Raji (cell line): Measurements from ENCODE around the gene SIDT2.

Source experiments
- POLR2A ChIP-seq: IDR thresholded peaks from 2 replicates; pipeline ENCODE4 v1.6.1; 2011; ENCODE audit warnings: low read depth, low read length, control low read depth; ENCODE audit not compliant: insufficient read depth

The SIDT2 gene

GRCh38 chr11:117223741-117224689 is 45.5 kb downstream of the SIDT2 start:
- no peak for TF ChIP-seq POLR2A

GRCh38 chr11:117225553-117226170 is 47.1 kb downstream of the SIDT2 start:
- TF ChIP-seq POLR2A, result no peak

GRCh38 chr11:117226388-117227385 is 48.1 kb downstream of the SIDT2 start:
- TF ChIP-seq POLR2A, result no peak

GRCh38 chr11:117228091-117228490 is 49.5 kb downstream of the SIDT2 start:
- no peak for TF ChIP-seq POLR2A

DNA sequence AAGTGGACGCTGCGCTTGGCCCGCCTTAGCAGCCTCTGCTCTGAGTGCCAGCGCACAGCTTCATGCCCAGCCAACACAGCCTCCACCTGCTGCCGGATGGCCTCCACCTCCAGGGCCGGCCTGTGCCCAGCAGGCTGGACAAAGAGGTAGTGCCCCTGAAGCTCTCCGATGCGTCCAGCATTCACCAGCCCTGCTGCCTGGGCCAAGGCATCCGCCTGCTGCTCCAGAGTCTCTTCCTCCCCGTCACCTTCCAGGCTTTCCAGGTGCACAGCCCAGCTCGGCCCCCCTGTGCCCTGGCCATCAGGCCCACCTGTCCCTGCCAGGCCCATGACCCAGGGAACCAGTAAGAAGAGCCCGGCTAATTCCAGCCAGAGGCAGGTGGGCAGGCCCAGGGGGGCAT is 50.9 kb downstream of the SIDT2 start:
- no peak for TF ChIP-seq POLR2A

- TF ChIP-seq POLR2A, result no peak
Measured at GRCh38 chr11:117229931-117230285, 51.4 kb downstream of the SIDT2 start.

DNA sequence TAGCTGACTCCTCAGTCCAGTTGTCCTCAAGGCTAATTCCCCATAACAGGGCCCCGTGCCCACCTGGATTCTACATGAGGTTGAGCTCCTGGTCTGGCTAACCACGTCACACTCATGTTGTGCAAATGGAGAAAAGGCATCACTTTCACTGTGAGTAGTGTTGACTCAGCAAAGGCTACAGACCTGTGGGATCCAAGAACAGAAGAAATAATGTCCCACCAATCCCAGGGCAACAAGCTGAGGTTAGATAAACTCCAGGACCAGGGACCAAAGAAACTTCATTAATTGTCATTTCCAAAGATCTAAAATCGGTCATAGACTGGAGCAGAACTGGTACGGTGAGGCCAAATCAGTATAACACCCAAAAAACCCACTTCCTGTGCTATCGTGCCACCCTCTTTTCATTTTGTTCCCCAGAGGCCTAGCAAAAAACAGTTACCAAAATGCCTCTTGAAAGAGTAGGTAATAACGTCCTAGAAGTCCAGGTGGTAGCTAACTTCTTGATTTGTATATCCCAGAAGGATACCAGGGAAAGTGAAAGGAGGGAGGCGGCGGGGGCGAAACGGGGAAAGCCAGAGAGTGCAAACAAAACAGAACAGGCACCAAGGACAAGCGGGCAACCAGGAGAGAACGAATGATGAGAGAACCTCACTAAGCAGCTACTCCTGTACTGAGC is 51.9 kb downstream of the SIDT2 start:
- no peak for TF ChIP-seq POLR2A

DNA sequence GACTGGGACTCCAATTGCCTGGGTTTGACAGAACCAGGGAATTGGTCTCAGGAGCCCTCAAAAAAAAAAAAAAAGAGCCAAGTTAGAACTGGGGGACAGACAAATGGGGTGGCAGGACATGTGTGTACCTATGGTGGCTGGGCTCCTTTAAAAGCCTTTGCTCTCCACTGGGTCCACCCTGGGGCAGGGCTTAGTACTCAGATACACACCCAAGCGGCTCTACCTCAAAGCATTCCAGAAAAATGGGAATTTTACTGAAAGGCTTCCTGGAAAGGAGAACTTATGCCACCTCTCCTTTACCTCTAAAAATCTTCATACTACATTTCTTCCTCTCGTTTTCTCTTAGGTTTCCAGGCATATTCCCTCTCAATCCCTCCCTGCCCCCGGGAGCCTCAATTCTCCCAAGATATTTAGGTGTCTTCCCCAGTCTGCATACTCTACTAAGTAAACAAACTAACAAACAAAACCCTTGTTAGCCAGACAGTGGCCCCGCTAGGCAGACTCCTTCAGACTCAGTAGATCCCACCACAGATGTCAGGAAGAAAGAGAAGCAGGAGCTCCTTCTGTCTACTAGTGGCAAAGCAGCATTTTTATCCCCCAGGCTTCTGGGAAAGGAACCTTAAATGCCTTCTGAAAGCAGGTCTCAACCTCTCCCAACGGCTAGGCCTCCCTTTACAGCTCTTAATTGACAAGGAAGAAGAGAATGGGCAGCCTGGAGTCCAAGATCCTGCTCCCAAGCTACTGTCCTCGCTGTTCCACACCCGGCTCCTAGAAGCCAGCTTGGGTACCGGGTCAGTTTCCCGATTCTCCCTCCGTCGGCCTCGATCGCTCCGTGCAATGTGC is 52.7 kb downstream of the SIDT2 start:
- no peak for TF ChIP-seq POLR2A

GRCh38 chr11:117231842-117232091 is 53.2 kb downstream of the SIDT2 start, which contains the start of gene PCSK7:
Gene PCSK7 (minus strand): TSS chr11:117232073. CDS start chr11:117229844, 2,229 bp downstream.
- TF ChIP-seq POLR2A, result no peak

GRCh38 chr11:117232092-117232878 is 53.7 kb downstream of the SIDT2 start, which contains the start of gene RNF214:
Gene RNF214 (plus strand): TSS chr11:117232671. CDS start chr11:117234273, 1,602 bp downstream.
- TF ChIP-seq POLR2A, result peak; percentile 71

DNA sequence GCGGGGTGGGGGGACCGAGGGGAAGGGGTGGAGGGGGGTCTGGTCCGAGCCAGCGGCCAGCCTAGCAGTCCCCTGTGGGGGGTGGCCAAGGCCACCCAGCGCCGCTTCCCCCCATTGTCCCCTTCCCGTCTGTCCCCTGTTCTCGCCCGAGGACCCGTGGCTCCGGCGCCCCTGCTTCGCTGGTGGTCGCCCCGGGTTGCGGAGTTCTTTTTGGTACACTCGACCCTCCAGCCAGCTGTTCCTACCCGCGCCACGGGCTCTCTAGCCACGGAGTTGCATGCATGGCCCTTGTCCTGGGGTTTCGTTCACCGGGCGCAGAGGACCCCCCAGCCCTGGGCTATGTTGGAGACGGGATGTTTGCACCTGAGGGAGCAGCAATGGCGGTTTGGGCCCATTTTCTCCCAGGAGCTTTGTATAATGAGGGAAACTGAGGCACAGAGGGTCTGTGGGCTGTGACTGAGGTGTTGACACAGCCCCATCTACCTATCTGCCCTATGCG is 54.4 kb downstream of the SIDT2 start:
- no peak for TF ChIP-seq POLR2A

DNA sequence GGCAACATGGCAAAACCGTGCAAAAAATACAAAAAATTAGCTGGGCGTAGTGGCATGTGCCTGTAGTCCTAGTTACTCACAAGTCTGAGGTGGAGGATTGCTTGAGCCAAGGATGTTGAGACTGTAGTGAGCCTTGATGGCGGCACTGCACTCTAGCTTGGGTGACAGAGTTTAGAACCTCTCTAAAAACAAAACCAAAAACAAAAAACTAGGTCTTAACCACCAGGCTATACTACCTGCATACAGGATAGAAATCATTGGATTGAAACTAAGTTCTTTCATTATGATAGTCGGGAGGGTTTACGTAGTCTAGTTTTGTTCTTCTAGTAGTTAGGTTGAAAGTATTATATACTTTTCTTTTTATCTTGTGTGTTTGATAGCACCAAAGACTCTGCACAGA is 59.7 kb downstream of the SIDT2 start:
- no peak for TF ChIP-seq POLR2A

GRCh38 chr11:117239295-117239694 is 60.8 kb downstream of the SIDT2 start:
- TF ChIP-seq POLR2A, result no peak
